Psoas muscle (tissue), 8 donors: ENCODE data around the gene SRSF5. TPM values are rescaled to one million over a fixed set of nuclear protein-coding genes. Genes with fewer than 3 reads are reported as not detected.
"Not testable (repeated sequence)": the region's sequence is repeated elsewhere in the genome, so short reads cannot be mapped to it uniquely, and the experiment has no call there.

Source experiments
- ATAC-seq, 4 donors: fragments of 200-7000 bp; cut with Tn5 transposase; one replicate each; pipeline ENCODE4 v1.9.1; 2020; ENCODE audit warnings: moderate library complexity in 3 of 4, mild to moderate bottlenecking in 2 of 4
- DNase-seq, 2 donors: peaks; one replicate each; pipeline ENCODE4 v3.0.0-alpha.2; 2020
- H3K27ac ChIP-seq: fragments of 200-600 bp; one replicate; pipeline ENCODE4 v1.8.0; 2022
- H3K27me3 ChIP-seq, 3 donors: fragments of 200-600 bp in 1 of 3; one replicate each; pipeline versions ENCODE4 v1.6.1 to v1.8.0; 2013 to 2022; ENCODE audit warnings: low read length in 2 of 3, mild to moderate bottlenecking in 2 of 3, moderate library complexity in 1 of 3; ENCODE audit not compliant: insufficient read depth in 3 of 3
- H3K36me3 ChIP-seq, 2 donors: fragments of 200-600 bp in 1 of 2; one replicate each; pipeline versions ENCODE4 v1.6.1 to v1.8.0; 2013 to 2022; ENCODE audit warnings: low read depth in 1 of 2, mild to moderate bottlenecking in 1 of 2, moderate library complexity in 1 of 2; ENCODE audit not compliant: insufficient read depth in 1 of 2
- H3K4me1 ChIP-seq: fragments of 200-600 bp; one replicate; pipeline ENCODE4 v1.8.0; 2022
- H3K4me3 ChIP-seq: fragments of 200-600 bp; one replicate; pipeline ENCODE4 v1.8.0; 2022; ENCODE audit warnings: mild to moderate bottlenecking
- H3K9me3 ChIP-seq: fragments of 200-600 bp; one replicate; pipeline ENCODE4 v1.8.0; 2022
- WGBS, 3 donors: extraction: QIAGEN DNeasy Blood & Tissue Kit; methylation state at CpG; one replicate each; pipeline versions ENCODE4 v1.1.6 to v1.1.7; 2013; 5-methylcytosine and 5-hydroxymethylcytosine counted together
- intact Hi-C, 2 donors: fragments of 100-400 bp; cut with DNase I; formaldehyde crosslinking; loops; one replicate each; pipeline versions ENCODE4 v1.11.0 to v1.14.2; 2022
- polyA plus RNA-seq, 3 donors: library from polyadenylated mRNA; stranded (reverse); fragments of 200-250 nt; gene quantifications; one replicate each; pipeline ENCODE4 v1.2.3, GENCODE V29; 2013
- total RNA-seq, 4 donors: library from RNA; stranded (reverse); fragmentation: NEBNext Ultra II Directional in 2 of 4; extraction: Animal tissue kit (Norgen Biotek cat#: 25700) in 2 of 4; gene quantifications; one replicate each; pipeline versions ENCODE4 v1.2.1 to v1.2.4, GENCODE V29; 2021 to 2023
- TF ChIP-seq, protein P1 (sequence below): fragments of 200-600 bp; IDR thresholded peaks from one replicate; pipeline ENCODE4 v1.8.0; 2022; ENCODE audit warnings: antibody characterized with exemption
- donor health status: healthy with polysubstance abuse.
- donor health status: DM: no; HTN: no; CAD: no; lungs with moderate emphysema.
- donor health status: Bipolar disorder and iron deficiency.
- donor health status: healthy.
- donor health status: DM: yes; HTN: yes; CAD: no.
- donor health status: DM: no; HTN: no; CAD: no.
- donor health status: DM: no; HTN: no; CAD: no.
- donor health status: DM: yes; HTN: yes; CAD: no.

SRSF5 gene
- total and polyA plus RNA-seq, 7 donors: 72.7 to 171 (median 103) TPM

DNA sequence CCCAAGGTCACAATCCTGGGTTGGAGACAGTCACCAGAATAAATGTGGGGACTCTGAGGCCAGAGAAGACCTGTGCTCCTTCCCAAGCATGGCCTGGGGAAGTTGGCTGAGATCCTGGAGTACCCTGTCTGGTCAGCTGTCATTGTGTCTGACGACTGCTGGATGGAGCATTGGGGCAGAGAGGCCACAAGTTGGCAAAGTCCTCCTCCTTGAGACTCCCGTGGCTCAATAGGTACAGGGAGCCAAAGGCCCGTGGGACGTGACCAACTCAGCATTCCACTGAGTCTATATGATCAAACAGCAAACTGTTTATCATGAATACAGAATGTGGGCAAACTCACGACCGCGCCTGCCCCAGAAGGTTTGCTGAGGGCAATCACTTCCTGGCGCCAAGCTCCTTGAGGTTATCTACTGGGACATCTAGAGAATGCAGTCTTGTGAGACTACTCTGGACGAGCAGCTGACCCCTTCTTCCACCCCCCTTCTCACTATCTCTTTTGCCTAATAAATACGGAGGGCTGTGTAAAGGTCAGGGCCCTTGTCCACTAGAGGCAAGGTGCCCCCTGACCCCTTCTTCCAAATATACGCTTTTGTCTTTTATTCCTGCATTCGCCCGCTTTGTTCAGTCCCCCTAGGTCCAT is 44.4 kb downstream of the SRSF5 start:
- H3K4me1 ChIP-seq: no peaks in the 10 kb centered on the region
- intact Hi-C loops: loop anchor here in 1 of 2 donors (10.0 kb wide), 1 partner anchor 503 kb away; no protein-coding TSS in a partner anchor
- ATAC-seq: no peak

DNA sequence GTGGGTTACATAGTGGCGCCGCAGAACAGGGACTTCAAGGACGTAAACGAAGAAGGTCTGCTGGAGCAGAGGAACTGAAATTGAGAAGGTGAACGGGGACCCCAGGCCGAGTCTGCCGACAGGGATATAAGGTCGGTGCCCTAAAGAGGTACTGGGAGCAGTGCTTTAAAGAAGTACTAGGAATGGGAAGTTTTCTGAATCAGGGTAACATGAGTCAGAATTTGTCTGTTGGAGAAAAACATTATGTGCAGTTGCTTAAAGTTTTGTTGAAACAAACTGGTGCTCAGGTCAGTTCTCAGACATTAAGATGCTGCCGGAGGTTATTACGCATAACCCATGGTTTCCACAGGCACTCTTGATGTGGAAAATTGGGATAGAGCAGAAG is 44.9 kb downstream of the SRSF5 start:
- WGBS, 3 donors: 80 to 89% (median 84%) methylated on average over 10 of the region's 10 CpGs

More for the DNA sequence above, 44.4 kb downstream of the SRSF5 start:
- DNase-seq: no peak
- TF ChIP-seq, protein P1, sequence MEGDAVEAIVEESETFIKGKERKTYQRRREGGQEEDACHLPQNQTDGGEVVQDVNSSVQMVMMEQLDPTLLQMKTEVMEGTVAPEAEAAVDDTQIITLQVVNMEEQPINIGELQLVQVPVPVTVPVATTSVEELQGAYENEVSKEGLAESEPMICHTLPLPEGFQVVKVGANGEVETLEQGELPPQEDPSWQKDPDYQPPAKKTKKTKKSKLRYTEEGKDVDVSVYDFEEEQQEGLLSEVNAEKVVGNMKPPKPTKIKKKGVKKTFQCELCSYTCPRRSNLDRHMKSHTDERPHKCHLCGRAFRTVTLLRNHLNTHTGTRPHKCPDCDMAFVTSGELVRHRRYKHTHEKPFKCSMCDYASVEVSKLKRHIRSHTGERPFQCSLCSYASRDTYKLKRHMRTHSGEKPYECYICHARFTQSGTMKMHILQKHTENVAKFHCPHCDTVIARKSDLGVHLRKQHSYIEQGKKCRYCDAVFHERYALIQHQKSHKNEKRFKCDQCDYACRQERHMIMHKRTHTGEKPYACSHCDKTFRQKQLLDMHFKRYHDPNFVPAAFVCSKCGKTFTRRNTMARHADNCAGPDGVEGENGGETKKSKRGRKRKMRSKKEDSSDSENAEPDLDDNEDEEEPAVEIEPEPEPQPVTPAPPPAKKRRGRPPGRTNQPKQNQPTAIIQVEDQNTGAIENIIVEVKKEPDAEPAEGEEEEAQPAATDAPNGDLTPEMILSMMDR: no peak
- Histone ChIP-seq H3K27me3 (no peaks in the 10 kb centered on the region), H3K4me3 (no peak overlapping the region), H3K9me3 (no peaks in the 10 kb centered on the region), H3K36me3 (no peaks in the 10 kb centered on the region), H3K27ac (no peak overlapping the region)
- 78 to 82% (median 82%) methylated on average over 13 of the region's 13 CpGs for WGBS, 3 donors

DNA sequence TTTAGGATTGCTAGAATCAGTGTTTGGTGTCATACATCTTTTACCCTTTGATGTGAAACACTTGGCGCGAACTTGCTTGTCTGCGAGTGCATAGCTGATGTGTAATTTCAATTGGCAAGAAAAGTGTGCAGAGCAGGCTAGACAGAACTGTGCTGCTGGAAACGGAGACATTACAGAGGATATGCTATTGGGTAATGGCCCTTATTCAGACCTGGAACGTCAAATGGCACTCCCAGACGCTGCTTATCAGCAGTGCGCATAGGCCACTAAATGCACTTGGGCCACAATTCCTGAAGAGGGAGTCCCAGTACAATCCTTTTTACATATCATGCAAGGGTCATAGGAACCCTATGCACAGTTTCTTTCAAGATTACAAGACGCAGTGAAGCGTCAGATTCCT is 45.8 kb downstream of the SRSF5 start:
- Histone ChIP-seq H3K27me3 (no peaks in the 10 kb centered on the region), H3K27ac (no peak overlapping the region), H3K36me3 (no peaks in the 10 kb centered on the region), H3K4me3 (no peak overlapping the region), H3K4me1 (no peaks in the 10 kb centered on the region), H3K9me3 (no peaks in the 10 kb centered on the region)
- DNase-seq (no peak), ATAC-seq (no peak)
- 69 to 77% (median 74%) methylated on average over 9 of the region's 9 CpGs for WGBS, 3 donors
- TF ChIP-seq, protein P1: no peak
- intact Hi-C loops: loop anchor here in 1 of 2 donors (10.0 kb wide), 1 partner anchor 502 kb away; no protein-coding TSS in a partner anchor

More for the DNA sequence above, 44.9 kb downstream of the SRSF5 start:
- H3K4me3 ChIP-seq: no peak overlapping the region
- H3K4me1 ChIP-seq: no peaks in the 10 kb centered on the region
- H3K27me3 ChIP-seq: no peaks in the 10 kb centered on the region
- no peaks in the 10 kb centered on the region for H3K9me3 ChIP-seq
- intact Hi-C loops: loop anchor here in 1 of 2 donors (10.0 kb wide), 1 partner anchor 503 kb away; no protein-coding TSS in a partner anchor
- H3K36me3 ChIP-seq: no peaks in the 10 kb centered on the region
- TF ChIP-seq, protein P1: no peak
- DNase-seq (no peak), ATAC-seq (no peak)
- no peak overlapping the region for H3K27ac ChIP-seq

DNA sequence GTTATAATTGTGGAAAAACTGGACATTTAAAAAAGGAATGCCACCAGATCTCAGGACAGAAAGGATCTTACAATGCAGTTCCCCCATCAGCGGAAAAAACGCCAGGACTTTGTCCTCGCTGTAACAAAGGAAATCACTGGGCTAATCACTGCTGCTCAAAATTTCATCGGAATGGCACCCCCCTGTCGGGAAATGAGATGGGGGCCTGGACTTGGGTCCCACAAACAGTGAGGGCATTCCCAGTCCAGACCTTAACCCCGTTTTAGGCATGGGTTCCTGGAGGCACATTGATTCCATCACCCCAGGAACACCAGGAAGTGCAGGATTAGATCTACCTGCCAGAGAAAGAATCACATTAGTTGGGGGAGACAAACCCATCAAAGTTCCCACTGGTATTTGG is 46.4 kb downstream of the SRSF5 start:
- H3K9me3 ChIP-seq, H3K27ac ChIP-seq, H3K27me3 ChIP-seq, H3K4me1 ChIP-seq, DNase-seq, ATAC-seq, H3K4me3 ChIP-seq, H3K36me3 ChIP-seq: not testable (repeated sequence)
- intact Hi-C loops: loop anchor here in 1 of 2 donors (10.0 kb wide), 1 partner anchor 501 kb away; no protein-coding TSS in a partner anchor
- WGBS, 3 donors: 68 to 90% (median 85%) methylated on average over 6 of the region's 6 CpGs

DNA sequence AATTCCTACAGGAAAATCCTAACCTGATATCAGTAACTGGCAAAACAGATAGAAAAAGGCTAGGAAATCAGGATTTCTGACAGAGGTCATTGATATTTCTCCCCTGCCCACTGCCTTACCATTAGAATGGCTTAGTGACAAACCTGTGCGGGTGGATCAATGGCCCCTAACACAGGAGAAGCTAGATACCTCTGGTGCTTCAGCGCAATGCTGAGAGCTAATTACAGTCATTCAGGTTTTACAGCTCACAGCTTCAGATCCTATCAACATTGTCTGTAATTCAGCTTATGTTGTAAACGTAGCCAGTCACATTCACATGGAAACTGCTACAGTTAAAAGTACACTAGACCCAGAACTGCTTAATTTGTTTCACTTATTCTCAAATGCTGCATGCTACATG is 47.5 kb downstream of the SRSF5 start:
- intact Hi-C loops: loop anchor here in 1 of 2 donors (10.0 kb wide), 1 partner anchor 500 kb away; no protein-coding TSS in a partner anchor
- H3K4me1 ChIP-seq: no peaks in the 10 kb centered on the region
- H3K27me3 ChIP-seq: no peaks in the 10 kb centered on the region
- DNase-seq: no peak
- H3K36me3 ChIP-seq: no peaks in the 10 kb centered on the region
- no peak for ATAC-seq
- TF ChIP-seq, protein P1: no peak
- H3K9me3 ChIP-seq: no peaks in the 10 kb centered on the region
- no peak overlapping the region for H3K4me3 ChIP-seq
- no peak overlapping the region for H3K27ac ChIP-seq
- WGBS, 3 donors: 44 to 53% (median 48%) methylated on average over 3 of the region's 3 CpGs
